ENCODE measurements around the gene PFN3. TPM values are rescaled to one million over a fixed set of nuclear protein-coding genes. Genes with fewer than 3 reads are reported as not detected.

The PFN3 gene
- total RNA-seq, 4 donors from 2014 or later: not detected

DNA sequence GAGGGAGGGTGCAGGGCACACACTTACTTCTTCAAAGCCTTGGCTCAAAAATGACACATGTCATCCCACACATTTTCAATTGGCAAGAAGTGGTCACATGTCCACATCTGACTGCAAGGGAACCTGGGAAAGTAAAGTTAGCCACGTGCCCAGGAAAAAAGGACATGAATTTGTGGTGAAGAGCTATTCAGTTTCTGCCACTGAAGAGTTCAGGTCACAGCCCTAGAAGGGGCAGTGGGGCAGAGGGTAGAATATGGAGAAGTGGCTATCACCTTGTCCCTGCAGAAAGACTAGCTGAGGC, 44.6 kb downstream of the PFN3 start:
- H3K4me3 ChIP-seq: no peak overlapping the region
- no peaks in the 10 kb centered on the region for H3K9me3 ChIP-seq
- peaks cover 0 to 6% of the 10 kb centered on the region in 2 donors for H3K4me1 ChIP-seq
- intact Hi-C loops (cut with DNase I; ENCODE audit: low total_unique reads): no loop called here
- DNase-seq: no peak
- H3K27ac ChIP-seq: no peak overlapping the region
- no peak for TF ChIP-seq POLR2A (IDR thresholded peaks at IDR 0.05)
- TF ChIP-seq, protein P1, sequence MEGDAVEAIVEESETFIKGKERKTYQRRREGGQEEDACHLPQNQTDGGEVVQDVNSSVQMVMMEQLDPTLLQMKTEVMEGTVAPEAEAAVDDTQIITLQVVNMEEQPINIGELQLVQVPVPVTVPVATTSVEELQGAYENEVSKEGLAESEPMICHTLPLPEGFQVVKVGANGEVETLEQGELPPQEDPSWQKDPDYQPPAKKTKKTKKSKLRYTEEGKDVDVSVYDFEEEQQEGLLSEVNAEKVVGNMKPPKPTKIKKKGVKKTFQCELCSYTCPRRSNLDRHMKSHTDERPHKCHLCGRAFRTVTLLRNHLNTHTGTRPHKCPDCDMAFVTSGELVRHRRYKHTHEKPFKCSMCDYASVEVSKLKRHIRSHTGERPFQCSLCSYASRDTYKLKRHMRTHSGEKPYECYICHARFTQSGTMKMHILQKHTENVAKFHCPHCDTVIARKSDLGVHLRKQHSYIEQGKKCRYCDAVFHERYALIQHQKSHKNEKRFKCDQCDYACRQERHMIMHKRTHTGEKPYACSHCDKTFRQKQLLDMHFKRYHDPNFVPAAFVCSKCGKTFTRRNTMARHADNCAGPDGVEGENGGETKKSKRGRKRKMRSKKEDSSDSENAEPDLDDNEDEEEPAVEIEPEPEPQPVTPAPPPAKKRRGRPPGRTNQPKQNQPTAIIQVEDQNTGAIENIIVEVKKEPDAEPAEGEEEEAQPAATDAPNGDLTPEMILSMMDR (IDR thresholded peaks at IDR 0.05): no peak
- no peaks in the 10 kb centered on the region for H3K36me3 ChIP-seq
- H3K27me3 ChIP-seq: no peaks in the 10 kb centered on the region

GRCh38 chr5:177355162-177355867, 45.1 kb downstream of the PFN3 start:
- Histone ChIP-seq H3K4me1 (peaks cover 5 to 6% of the 10 kb centered on the region in 2 donors), H3K27ac (no peak overlapping the region), H3K27me3 (no peaks in the 10 kb centered on the region), H3K4me3 (no peak overlapping the region), H3K36me3 (no peaks in the 10 kb centered on the region), H3K9me3 (no peaks in the 10 kb centered on the region)
- no peak for TF ChIP-seq POLR2A (IDR thresholded peaks at IDR 0.05)
- TF ChIP-seq, protein P1 (IDR thresholded peaks at IDR 0.05): no peak
- no peak for DNase-seq
- intact Hi-C loops (cut with DNase I; ENCODE audit: low total_unique reads): no loop called here

DNA sequence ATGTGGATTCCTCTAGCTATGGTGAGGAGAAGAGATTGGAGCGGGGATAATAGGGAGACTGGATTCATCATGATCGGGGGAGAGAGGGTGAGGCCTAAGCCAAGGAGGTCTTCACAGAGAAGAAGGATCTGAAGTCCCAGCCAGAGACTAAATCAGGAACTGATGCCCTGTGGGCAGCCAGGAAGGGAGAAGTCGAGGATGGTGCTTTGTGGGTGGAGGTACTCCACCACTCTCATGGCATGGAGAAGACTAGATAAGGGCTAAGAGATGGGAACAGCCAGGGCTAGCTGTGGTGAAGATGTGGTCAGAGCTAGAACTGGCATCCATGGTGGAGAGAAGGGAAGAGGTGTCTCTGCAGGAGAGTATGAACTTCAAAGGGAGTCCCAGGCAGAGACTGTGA, 45.8 kb downstream of the PFN3 start:
- TF ChIP-seq POLR2A (IDR thresholded peaks at IDR 0.05): no peak
- TF ChIP-seq, protein P1 (IDR thresholded peaks at IDR 0.05): no peak
- no peaks in the 10 kb centered on the region for H3K27me3 ChIP-seq
- intact Hi-C loops (cut with DNase I; ENCODE audit: low total_unique reads): no loop called here
- H3K4me1 ChIP-seq: peaks cover 6 to 9% of the 10 kb centered on the region in 2 donors
- DNase-seq: no peak
- H3K9me3 ChIP-seq: no peaks in the 10 kb centered on the region
- H3K27ac ChIP-seq: no peak overlapping the region
- no peak overlapping the region for H3K4me3 ChIP-seq
- H3K36me3 ChIP-seq: no peaks in the 10 kb centered on the region

GRCh38 chr5:177354256-177354655, 46.2 kb downstream of the PFN3 start:
- intact Hi-C loops (cut with DNase I; ENCODE audit: low total_unique reads): no loop called here
- Histone ChIP-seq H3K27me3 (no peaks in the 10 kb centered on the region), H3K4me1 (peaks cover 6 to 9% of the 10 kb centered on the region in 2 donors), H3K27ac (no peak overlapping the region), H3K4me3 (no peak overlapping the region), H3K36me3 (no peaks in the 10 kb centered on the region), H3K9me3 (no peaks in the 10 kb centered on the region)
- DNase-seq: no peak
- TF ChIP-seq POLR2A (IDR thresholded peaks at IDR 0.05): no peak
- TF ChIP-seq, protein P1 (IDR thresholded peaks at IDR 0.05): no peak

DNA sequence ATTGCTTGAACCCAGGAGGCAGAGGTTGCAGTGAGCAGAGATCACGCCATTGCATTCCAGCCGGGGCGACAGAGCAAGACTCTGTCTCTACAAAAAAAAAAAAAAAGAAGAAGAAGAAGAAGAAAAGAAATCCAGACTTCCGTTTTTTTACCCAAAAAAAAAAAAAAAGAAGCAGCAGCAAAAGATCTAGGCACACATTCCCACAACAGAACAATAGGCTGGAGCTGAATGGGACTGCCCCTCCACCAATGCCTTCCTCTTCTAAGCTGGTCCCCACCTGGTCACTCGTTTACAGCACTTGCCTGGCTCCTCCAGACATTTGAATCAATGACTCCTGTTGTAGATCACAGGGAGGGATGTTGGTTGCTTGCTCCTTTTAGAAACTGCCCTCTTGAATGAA, 47.4 kb downstream of the PFN3 start:
- no peak for DNase-seq
- Histone ChIP-seq H3K9me3 (no peaks in the 10 kb centered on the region), H3K4me3 (no peak overlapping the region), H3K4me1 (peaks cover 6 to 9% of the 10 kb centered on the region in 2 donors), H3K36me3 (no peaks in the 10 kb centered on the region), H3K27me3 (no peaks in the 10 kb centered on the region), H3K27ac (no peak overlapping the region)
- intact Hi-C loops (cut with DNase I; ENCODE audit: low total_unique reads): no loop called here
- no peak for TF ChIP-seq POLR2A (IDR thresholded peaks at IDR 0.05)
- TF ChIP-seq, protein P1 (IDR thresholded peaks at IDR 0.05): no peak
